HG02678 (cell line): ENCODE results near the gene MBIP.

Source experiments
- ATAC-seq: cut with Tn5 transposase; IDR thresholded peaks from one replicate; pipeline ENCODE4 v1.9.1; 2021; ENCODE audit warnings: mild to moderate bottlenecking, moderate library complexity; ENCODE audit not compliant: unreplicated experiment

MBIP gene

DNA sequence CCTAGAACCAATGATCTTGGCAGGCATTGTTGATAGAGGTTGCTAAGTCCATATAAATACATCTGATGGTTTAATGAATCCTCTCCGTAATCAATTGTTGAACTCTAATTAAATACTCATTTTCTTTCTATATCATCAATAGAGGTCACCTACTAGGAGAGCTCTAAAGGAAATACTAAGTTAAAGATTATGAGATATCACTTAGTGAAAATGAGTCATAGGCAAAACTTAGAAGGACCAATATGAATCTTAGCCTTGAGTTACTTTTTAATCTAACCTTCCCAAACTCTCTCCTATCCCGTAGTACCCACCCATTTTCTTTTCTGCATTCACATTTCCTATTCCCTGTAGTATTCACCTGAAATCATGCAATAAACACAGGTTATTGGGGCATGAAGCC is 50.2 kb downstream of the MBIP start:
- no peak for ATAC-seq

- ATAC-seq, result no peak
Measured at GRCh38 chr14:36268121-36268520, 52.3 kb downstream of the MBIP start.

- no peak for ATAC-seq
Measured at GRCh38 chr14:36264595-36264994, 55.8 kb downstream of the MBIP start.

DNA sequence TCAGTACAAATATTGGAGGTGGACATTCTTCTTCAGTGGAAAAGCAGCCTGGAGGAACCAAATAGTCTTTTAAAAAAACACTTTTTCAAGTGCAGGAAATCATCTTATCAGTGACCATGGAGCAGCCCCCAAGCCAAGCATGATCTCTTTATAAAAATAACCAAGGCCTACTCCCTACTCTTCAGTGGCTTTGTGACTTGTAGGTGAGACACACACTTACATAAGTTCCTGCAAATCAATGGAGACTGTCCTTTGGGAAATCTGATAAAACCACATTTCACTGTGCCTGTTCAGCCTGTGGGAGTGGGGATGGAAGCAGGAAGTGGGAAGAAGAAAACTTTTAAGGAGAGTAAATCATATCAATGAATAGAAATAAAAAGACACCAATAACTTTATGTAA is 56.3 kb downstream of the MBIP start:
- no peak for ATAC-seq

DNA sequence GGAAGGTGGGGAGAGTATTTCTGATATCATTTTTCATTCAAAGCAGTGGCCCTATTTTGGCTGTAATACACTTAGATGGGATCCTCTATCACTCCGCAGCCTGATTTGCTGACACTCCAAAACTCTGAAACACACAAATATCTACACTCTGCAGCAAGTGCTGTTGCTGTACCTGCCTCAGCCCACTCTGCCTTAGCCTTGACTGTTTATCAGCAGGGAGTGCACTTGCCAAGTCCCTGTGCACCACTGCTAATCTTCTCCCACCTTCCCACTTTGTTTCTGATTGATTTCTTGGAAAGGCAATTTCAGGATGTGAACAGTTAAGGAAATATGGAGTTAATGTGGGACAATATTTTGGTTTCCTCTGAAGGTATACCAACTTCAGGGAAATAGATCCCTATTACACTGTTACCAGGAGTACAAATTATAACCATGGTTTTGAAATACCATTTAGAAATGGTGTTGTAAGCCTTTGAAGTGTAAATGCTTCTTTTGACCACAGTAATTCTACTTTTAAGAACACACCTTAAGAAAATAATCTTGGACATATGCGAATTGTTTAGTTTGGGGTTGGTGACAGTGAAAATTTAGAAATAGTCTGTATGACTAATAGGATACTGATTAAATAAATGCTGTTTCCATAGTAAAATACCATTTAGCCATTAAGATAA is 59.3 kb downstream of the MBIP start:
- no peak for ATAC-seq

DNA sequence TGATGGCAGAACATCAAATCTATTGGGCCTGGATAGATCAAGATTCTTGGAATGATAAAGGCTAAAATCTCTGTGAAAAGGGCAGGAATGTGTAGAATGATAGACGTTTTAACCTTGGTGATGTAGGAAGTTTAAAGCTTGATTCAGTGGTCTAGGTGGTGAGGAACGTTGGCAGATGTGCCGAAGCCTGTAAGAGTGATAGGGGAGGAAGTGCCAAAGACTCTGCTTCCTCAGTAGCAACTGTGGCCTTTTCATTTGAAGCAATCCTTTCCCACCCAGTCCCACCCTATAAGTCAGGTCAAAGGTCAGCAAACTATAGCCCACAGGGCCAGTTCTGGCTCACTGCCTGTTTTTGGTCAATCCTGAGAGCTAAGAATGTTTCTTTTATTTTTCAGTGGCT is 62.2 kb downstream of the MBIP start:
- ATAC-seq, result no peak

GRCh38 chr14:36256126-36256801 is 64.2 kb downstream of the MBIP start:
- ATAC-seq, result no peak

DNA sequence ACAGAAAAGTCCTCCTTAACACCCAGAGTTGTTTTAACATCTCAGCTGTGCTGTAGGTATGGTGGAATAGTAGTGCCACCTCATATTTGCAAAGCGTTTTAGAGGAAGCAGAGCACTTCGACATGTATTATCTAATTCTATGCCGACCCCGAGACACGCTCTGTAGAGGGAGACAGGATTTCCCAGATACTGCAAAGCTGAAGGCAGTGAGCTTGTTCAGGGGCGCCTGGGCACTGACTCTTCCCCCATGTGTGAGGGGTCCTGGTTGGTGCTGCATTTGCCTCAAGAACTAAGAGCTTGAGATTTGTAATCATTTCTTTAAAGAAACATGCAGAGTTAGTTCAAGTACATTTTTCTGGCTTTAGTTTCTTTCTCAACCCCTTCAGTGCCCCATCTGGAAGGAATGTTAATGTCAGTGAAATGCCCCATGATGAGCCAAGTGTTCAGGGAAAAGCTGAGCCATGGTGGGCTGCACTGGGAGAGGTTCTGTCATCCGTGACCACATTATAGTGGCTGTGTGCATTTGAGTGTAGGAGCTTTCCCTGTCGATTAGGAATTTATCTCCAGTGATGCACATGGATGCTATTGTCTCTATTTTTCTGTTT is 66.3 kb downstream of the MBIP start:
- no peak for ATAC-seq
